GM08714 (cell line): ENCODE results near the gene KCNQ2.

Experiments used
- H3K4me3 ChIP-seq: fragments of 200-500 bp; sonication (Bioruptor generic); 2 replicates; pipeline ENCODE4 v1.5.1; 2014; ENCODE audit warnings: mild to moderate bottlenecking, low read length, inconsistent platforms
- ZNF274 ChIP-seq: IDR thresholded peaks from 2 replicates; pipeline ENCODE4 v1.6.1; 2012; ENCODE audit warnings: mild to moderate bottlenecking, low read depth, low read length

The KCNQ2 gene

DNA sequence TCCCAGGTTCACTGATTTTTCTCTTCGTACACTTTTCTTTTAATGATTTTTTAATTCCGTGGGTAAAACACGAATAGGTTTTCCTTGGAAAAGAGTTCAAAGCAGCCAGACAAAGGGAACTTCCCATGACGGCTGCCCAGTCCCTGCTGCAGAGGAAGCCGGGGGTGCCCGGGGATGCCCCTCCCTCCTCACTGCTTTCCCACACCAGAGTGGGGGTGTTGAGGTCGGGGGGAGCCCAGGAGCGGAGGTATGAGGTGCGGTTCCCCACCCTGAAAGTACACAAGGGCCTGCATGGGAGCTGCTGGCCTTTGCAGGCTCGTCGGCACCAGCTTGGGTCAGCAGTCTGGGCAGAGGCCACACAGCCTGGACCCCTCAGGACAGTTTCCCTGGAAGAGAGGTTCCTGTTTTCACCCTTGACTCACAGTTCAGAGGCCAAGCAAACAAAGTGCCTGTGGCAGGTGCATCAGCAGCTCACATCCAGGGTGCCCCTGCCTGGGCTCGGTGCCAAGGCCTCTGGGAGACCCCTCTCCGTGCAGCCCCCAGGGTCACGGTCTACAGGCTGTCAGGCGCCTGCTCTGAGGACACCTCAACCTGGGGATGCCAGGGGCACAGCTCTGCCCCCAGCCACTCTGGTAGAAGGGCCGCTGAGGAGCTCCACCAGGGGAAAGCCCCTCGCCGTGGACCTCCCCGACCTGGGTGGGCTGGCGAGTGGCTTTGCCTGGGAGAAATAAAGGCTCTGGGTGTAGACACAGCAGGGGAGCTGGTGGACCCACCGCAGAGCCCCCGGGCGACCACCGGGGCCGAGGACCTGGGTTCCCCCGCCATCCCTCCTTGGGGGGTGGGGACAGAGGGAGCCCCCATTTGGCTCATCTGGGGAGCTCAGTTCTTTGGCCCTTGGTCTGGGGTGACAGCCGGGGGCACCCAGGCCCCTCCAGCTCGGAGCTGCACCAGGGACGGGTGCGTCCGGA is 95.9 kb downstream of the KCNQ2 start:
- no peak overlapping the region for H3K4me3 ChIP-seq
- TF ChIP-seq ZNF274, result no peak

- TF ChIP-seq ZNF274, result no peak
- no peak overlapping the region for H3K4me3 ChIP-seq
These were observed 97.0 kb downstream of the KCNQ2 start for GRCh38 chr20:63375438-63375837.

DNA sequence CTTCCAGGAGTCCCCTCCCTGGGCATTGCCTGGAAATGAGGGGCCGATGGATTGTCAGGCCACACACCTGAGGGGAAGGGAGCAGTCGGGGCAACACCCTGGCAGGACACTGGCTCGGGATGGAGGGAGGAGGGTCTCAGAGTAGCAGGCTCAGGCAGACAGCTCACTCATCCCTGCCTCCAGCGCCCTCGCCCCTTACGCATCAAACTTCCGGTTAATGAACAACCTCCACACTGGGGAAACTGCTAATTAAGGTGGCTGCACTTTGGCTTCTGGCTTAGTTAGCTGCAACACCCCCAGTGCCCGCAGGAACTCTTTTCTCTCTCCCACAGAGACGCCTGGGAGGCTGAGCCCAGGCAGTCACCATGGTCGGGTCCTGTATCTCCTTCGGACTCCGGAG is 98.0 kb downstream of the KCNQ2 start:
- H3K4me3 ChIP-seq, result no peak overlapping the region
- TF ChIP-seq ZNF274, result no peak

DNA sequence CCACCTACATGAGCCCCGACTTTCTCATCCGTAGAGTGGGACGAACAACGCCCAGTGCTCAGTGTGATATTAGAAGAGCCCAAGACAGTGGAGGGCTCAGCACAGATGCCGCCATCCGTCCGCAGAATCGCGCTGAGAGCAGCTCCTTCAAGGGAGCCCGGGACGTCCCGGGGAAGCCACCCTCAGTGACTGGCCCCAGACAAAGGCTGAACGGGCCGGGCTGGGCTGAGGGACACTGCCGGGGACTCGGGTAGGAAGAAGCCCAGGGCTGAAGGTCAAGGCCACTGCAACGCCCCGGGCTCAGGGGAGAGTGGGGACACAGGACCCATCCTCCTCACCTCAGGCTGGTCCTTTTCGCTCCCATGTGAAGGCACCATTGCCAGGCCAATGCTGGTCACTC is 98.5 kb downstream of the KCNQ2 start:
- H3K4me3 ChIP-seq, result no peak overlapping the region
- no peak for TF ChIP-seq ZNF274

- no peak for TF ChIP-seq ZNF274
- H3K4me3 ChIP-seq, result no peak overlapping the region
These were observed 99.2 kb downstream of the KCNQ2 start for GRCh38 chr20:63372971-63373885.

GRCh38 chr20:63371291-63371865 is 101.1 kb downstream of the KCNQ2 start:
- no peak overlapping the region for H3K4me3 ChIP-seq
- no peak for TF ChIP-seq ZNF274

DNA sequence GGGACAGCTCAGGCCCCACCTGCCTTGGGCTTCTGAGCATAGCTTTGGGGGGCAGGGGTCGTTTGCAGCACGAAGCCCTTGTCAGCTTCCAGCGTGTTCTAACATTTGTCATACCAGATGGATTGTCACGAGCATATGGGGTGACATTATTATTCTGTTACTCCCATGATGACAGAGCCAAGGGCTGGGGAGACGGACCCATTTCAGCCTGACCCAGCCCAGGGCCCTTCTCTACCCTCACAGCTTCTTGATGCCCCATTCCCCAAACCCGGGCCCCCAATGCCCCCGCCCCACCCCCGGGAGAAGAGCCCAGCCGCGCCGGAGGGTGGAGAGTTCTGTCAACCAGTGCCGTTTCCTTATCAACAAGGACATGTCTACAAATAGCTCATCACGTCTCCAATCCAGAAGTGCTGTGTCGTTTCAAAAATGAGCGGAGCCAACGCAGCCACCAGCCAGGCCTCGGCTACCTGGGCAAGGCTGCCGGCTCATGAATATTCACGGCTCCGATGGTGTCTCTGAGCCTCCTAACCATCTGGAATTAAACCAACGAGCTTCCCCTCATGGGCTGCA is 101.8 kb downstream of the KCNQ2 start:
- no peak overlapping the region for H3K4me3 ChIP-seq

GRCh38 chr20:63369724-63370617 is 102.5 kb downstream of the KCNQ2 start:
- no peak for TF ChIP-seq ZNF274
- H3K4me3 ChIP-seq, result no peak overlapping the region

More for the DNA sequence above, 101.8 kb downstream of the KCNQ2 start:
- TF ChIP-seq ZNF274, result no peak

DNA sequence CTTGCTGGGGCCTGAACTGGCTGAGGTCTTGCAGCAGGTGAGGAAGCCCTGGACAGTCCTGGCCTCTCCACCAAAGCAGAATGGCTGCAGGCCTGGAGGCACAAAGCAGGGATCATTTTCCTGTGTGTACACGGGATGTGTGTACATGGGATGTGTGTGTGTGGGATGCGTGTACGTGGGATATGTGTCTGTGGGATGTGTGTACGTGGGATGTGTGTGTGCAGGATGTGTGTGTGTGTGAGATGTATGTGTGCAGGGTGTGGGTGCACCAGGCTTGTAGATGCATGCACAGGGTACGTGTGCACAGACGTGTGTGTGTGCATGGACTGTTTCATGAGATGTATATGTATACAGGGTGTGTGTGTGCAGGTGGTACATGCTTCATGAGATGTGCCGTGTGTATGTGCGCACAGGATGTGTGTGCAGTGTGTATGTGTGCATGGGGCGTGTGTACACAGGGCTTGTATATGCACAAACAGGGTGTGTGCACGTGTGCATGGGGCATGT is 103.4 kb downstream of the KCNQ2 start:
- no peak for TF ChIP-seq ZNF274
- H3K4me3 ChIP-seq, result no peak overlapping the region

- no peak overlapping the region for H3K4me3 ChIP-seq
- no peak for TF ChIP-seq ZNF274
These were observed 104.3 kb downstream of the KCNQ2 start for GRCh38 chr20:63368151-63368550.

DNA sequence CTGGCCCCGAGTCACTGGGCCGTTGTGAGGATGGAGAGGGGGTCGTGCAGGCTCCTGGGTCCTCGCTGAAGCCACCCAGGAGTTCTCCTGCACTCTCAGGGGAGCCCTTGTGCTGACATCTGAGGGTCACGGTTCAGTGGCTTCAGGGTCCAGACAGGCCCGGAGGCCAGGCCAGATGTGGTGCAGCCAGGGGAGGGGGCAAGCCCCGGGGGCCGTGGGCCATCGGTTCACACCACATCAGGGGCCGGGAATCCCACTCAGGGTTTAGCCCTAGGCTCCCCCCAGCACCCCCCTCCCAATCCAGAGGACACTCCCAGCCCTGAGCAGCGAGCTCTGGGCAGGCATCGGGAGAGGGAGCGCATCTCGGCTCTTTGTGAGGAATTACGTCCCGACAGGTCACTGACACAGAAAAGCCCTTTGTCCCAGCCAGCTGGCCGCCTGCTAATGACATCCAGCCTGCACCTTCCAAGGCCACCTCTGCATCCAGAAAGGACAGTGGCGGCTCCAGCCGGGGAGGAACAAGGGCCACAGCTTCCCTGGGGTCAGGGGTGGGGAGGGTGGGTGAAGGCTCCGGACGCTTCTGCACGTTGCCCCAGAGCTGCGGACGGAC is 104.9 kb downstream of the KCNQ2 start:
- TF ChIP-seq ZNF274, result no peak
- H3K4me3 ChIP-seq, result no peak overlapping the region
